Measurements from ENCODE around the gene HOXA4.

The HOXA4 gene

DNA sequence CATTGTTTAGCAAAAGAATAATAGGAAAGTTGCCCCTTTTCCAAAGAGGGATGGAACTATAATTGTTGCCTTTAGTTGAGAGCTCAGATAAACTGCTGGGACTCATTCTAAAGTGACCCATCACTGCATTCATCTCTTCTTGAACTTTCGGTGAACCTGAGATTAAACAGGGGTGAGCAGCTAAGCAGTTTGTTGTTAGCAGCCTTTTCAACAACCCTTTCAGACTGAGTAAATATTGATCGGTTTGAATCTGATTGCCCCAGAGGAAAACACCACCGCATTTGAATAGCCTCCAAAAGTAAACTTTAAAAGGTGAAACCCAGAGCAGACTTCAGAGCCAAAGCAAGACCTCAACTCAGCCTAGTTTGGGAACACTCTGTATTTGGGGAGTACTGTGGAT lies 39.5 kb downstream of the HOXA4 start:
- Histone ChIP-seq H3K27ac (replicated peaks) (no peak overlapping the region), H3K27me3 (ENCODE audit: insufficient read depth, poor library complexity, severe bottlenecking) (peaks cover 40% of the 10 kb centered on the region), H3K4me3 (replicated peaks; ENCODE audit: insufficient read depth, low read length) (no peak overlapping the region)
- no peak for DNase-seq (ENCODE audit: low read depth in 1 of 2, low spot score in 1 of 2)
- TF ChIP-seq, protein P1, sequence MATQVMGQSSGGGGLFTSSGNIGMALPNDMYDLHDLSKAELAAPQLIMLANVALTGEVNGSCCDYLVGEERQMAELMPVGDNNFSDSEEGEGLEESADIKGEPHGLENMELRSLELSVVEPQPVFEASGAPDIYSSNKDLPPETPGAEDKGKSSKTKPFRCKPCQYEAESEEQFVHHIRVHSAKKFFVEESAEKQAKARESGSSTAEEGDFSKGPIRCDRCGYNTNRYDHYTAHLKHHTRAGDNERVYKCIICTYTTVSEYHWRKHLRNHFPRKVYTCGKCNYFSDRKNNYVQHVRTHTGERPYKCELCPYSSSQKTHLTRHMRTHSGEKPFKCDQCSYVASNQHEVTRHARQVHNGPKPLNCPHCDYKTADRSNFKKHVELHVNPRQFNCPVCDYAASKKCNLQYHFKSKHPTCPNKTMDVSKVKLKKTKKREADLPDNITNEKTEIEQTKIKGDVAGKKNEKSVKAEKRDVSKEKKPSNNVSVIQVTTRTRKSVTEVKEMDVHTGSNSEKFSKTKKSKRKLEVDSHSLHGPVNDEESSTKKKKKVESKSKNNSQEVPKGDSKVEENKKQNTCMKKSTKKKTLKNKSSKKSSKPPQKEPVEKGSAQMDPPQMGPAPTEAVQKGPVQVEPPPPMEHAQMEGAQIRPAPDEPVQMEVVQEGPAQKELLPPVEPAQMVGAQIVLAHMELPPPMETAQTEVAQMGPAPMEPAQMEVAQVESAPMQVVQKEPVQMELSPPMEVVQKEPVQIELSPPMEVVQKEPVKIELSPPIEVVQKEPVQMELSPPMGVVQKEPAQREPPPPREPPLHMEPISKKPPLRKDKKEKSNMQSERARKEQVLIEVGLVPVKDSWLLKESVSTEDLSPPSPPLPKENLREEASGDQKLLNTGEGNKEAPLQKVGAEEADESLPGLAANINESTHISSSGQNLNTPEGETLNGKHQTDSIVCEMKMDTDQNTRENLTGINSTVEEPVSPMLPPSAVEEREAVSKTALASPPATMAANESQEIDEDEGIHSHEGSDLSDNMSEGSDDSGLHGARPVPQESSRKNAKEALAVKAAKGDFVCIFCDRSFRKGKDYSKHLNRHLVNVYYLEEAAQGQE (IDR thresholded peaks at IDR 0.05; ENCODE audit: insufficient replicate concordance, low read depth): no peak
- TF ChIP-seq POLR2AphosphoS5 (IDR thresholded peaks at IDR 0.05; ENCODE audit: low read depth) (no peak), SPI1 (IDR thresholded peaks at IDR 0.05; ENCODE audit: borderline replicate concordance, low read depth) (no peak), GABPA (IDR thresholded peaks at IDR 0.05; ENCODE audit: low read depth) (no peak), CTCF (IDR thresholded peaks at IDR 0.05; ENCODE audit: insufficient read depth, low read length) (no peak)

DNA sequence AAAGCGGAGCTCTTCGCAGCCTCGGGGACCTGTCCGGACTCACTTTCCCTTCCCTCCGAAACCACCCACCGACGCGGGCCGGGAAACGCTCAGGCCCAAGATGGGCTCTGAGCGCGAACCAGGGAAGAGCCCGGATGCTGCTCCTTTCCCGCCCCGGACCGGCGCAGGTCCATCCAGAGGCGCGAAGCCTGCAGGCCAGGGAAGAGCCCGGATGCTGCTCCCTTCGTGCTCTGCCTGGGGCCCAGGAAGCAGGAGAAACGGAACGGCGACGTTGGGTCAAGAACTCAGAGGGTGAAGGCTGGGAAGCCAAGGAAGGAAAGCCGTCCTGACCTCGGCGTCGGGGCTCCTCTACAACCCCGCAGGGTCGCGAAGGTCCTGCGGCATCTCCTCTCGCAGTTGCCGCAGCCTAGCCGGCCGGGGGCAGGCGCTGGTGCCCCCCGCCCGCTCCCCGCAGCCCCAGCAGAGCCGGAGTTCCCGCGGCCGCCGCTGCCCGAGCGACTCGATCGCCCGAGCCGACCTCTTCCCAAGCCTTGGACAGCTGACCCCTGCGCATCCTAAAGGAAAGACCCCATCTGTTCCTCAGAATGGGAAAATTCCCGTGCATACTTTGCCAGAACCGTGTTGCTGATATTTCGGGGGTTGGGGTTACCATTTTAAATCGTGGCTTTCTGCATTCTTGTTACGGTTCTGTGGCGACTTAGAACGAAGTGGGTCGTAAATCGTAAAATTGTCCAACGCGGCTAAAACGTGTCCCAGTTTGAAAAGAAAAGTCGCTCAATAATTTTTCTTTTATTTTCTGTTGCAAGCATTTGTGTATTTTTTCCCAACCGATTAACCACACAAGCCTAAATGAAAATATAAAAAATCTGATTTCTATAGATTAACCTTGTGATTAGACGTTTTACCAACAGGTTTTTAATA lies 42.3 kb downstream of the HOXA4 start:
- TF ChIP-seq SPI1 (IDR thresholded peaks at IDR 0.05; ENCODE audit: borderline replicate concordance, low read depth) (no peak), POLR2AphosphoS5 (IDR thresholded peaks at IDR 0.05; ENCODE audit: low read depth) (no peak), CTCF (IDR thresholded peaks at IDR 0.05; ENCODE audit: insufficient read depth, low read length) (no peak), GABPA (IDR thresholded peaks at IDR 0.05; ENCODE audit: low read depth) (no peak)
- TF ChIP-seq, protein P1 (IDR thresholded peaks at IDR 0.05; ENCODE audit: insufficient replicate concordance, low read depth): no peak
- Histone ChIP-seq H3K27ac (replicated peaks) (no peak overlapping the region), H3K27me3 (ENCODE audit: insufficient read depth, poor library complexity, severe bottlenecking) (peaks cover 32% of the 10 kb centered on the region), H3K4me3 (replicated peaks; ENCODE audit: insufficient read depth, low read length) (no peak overlapping the region)
- no peak for DNase-seq (ENCODE audit: low read depth in 1 of 2, low spot score in 1 of 2)

DNA sequence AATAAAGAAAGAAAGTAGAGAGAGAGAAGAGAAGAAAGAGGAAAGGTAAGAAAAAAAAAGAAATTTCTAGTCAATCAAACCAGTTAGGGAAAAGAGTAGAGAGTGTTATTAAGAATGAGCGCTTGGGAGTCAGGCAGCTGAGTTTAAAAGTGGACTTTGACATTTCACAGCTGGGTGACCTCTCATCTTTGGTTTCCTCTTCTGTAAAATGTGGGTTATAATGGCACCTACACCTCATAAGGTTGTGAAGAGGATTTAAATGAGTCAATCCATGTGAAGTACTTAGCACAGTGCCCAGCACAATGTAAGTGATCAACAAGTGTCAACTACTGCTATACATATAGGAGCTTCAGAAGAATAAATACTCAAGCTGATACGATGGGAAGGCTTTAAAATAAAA lies 46.9 kb downstream of the HOXA4 start:
- no peak for TF ChIP-seq SPI1 (IDR thresholded peaks at IDR 0.05; ENCODE audit: borderline replicate concordance, low read depth)
- no peak for TF ChIP-seq GABPA (IDR thresholded peaks at IDR 0.05; ENCODE audit: low read depth)
- TF ChIP-seq, protein P1 (IDR thresholded peaks at IDR 0.05; ENCODE audit: insufficient replicate concordance, low read depth): no peak
- peaks cover 8% of the 10 kb centered on the region for H3K27me3 ChIP-seq (ENCODE audit: insufficient read depth, poor library complexity, severe bottlenecking)
- no peak for DNase-seq (ENCODE audit: low read depth in 1 of 2, low spot score in 1 of 2)

More for the DNA sequence above, 46.9 kb downstream of the HOXA4 start:
- H3K4me3 ChIP-seq (replicated peaks; ENCODE audit: insufficient read depth, low read length): no peak overlapping the region
- H3K27ac ChIP-seq (replicated peaks): no peak overlapping the region

Measured in HL-60 (cell line).